IPS-20b (cell line): ENCODE results near the gene ITGA2.
"Not testable (repeated sequence)": the region's sequence is repeated elsewhere in the genome, so short reads cannot be mapped to it uniquely, and the experiment has no call there.

ENCODE experiments used
- H3K27ac ChIP-seq: one replicate; pipeline ENCODE4 v1.5.1; 2013; ENCODE audit warnings: low read length
- H3K27me3 ChIP-seq: 2 replicates; pipeline ENCODE4 v1.6.1; 2013; ENCODE audit warnings: mild to moderate bottlenecking, low read length, inconsistent platforms; ENCODE audit not compliant: insufficient read depth
- H3K36me3 ChIP-seq: 2 replicates; pipeline ENCODE4 v1.6.1; 2013; ENCODE audit warnings: low read depth, mild to moderate bottlenecking, inconsistent platforms, low read length, moderate library complexity; ENCODE audit not compliant: insufficient read depth
- H3K4me1 ChIP-seq: 2 replicates; pipeline ENCODE4 v1.6.1; 2013; ENCODE audit warnings: mild to moderate bottlenecking, control low read depth, inconsistent platforms, low read length, moderate library complexity; ENCODE audit not compliant: insufficient read depth
- H3K4me3 ChIP-seq: 2 replicates; pipeline ENCODE4 v1.5.1; 2013; ENCODE audit warnings: mild to moderate bottlenecking, low read length, inconsistent platforms
- H3K9ac ChIP-seq: 2 replicates; pipeline ENCODE4 v1.6.1; 2013; ENCODE audit warnings: low read depth, mild to moderate bottlenecking, inconsistent platforms, low read length, moderate library complexity
- H3K9me3 ChIP-seq: 2 replicates; pipeline ENCODE4 v1.6.1; 2013; ENCODE audit warnings: mild to moderate bottlenecking, low read depth, low read length, inconsistent platforms; ENCODE audit not compliant: insufficient read depth

ITGA2 gene

GRCh38 chr5:52961274-52961681 lies 27.9 kb upstream of the ITGA2 start:
- H3K9me3 ChIP-seq: no peaks in the 10 kb centered on the region; the same call in 1 of the 2 replicates
- no peak overlapping the region for H3K27ac ChIP-seq
- H3K4me3 ChIP-seq: no peak overlapping the region
- no peaks in the 10 kb centered on the region for H3K27me3 ChIP-seq
- H3K9ac ChIP-seq: no peak overlapping the region
- H3K36me3 ChIP-seq: no peaks in the 10 kb centered on the region
- peaks cover 10% of the 10 kb centered on the region for H3K4me1 ChIP-seq

GRCh38 chr5:52963636-52964035 lies 25.5 kb upstream of the ITGA2 start:
- no peak overlapping the region for H3K4me3 ChIP-seq
- no peaks in the 10 kb centered on the region for H3K27me3 ChIP-seq
- no peak overlapping the region for H3K27ac ChIP-seq
- no peak overlapping the region for H3K9ac ChIP-seq
- H3K36me3 ChIP-seq: no peaks in the 10 kb centered on the region
- H3K9me3 ChIP-seq: no peaks in the 10 kb centered on the region; the same call in 1 of the 2 replicates
- no peaks in the 10 kb centered on the region for H3K4me1 ChIP-seq

- Histone ChIP-seq H3K36me3 (no peaks in the 10 kb centered on the region), H3K4me1 (no peaks in the 10 kb centered on the region), H3K9ac (no peak overlapping the region), H3K4me3 (no peak overlapping the region), H3K27me3 (no peaks in the 10 kb centered on the region), H3K9me3 (no peaks in the 10 kb centered on the region; the same call in 1 of the 2 replicates), H3K27ac (no peak overlapping the region)
Observed at GRCh38 chr5:52964138-52964537, 25.0 kb upstream of the ITGA2 start.

GRCh38 chr5:52976157-52976556 lies 13.0 kb upstream of the ITGA2 start:
- H3K27ac ChIP-seq, H3K36me3 ChIP-seq, H3K4me1 ChIP-seq, H3K27me3 ChIP-seq, H3K4me3 ChIP-seq, H3K9ac ChIP-seq: not testable (repeated sequence)
- peaks cover 24% of the 10 kb centered on the region; the same call in 1 of the 2 replicates for H3K9me3 ChIP-seq

- no peak overlapping the region for H3K27ac ChIP-seq
- H3K4me3 ChIP-seq: no peak overlapping the region
- H3K27me3 ChIP-seq: no peaks in the 10 kb centered on the region
- H3K9ac ChIP-seq: no peak overlapping the region
- H3K9me3 ChIP-seq: peaks cover 24% of the 10 kb centered on the region; the same call in 1 of the 2 replicates
- no peaks in the 10 kb centered on the region for H3K4me1 ChIP-seq
- H3K36me3 ChIP-seq: no peaks in the 10 kb centered on the region
Observed at GRCh38 chr5:52977264-52977897, 11.8 kb upstream of the ITGA2 start.

GRCh38 chr5:52981507-52981906 lies 7.6 kb upstream of the ITGA2 start:
- H3K27ac ChIP-seq: no peak overlapping the region
- peaks cover 16% of the 10 kb centered on the region; the same call in 1 of the 2 replicates for H3K9me3 ChIP-seq
- no peak overlapping the region for H3K4me3 ChIP-seq
- no peaks in the 10 kb centered on the region for H3K27me3 ChIP-seq
- H3K36me3 ChIP-seq: no peaks in the 10 kb centered on the region
- H3K9ac ChIP-seq: no peak overlapping the region
- peaks cover 6% of the 10 kb centered on the region; the same call in 1 of the 2 replicates for H3K4me1 ChIP-seq

- Histone ChIP-seq H3K27me3 (peaks cover 21% of the 10 kb centered on the region), H3K9me3 (no peaks in the 10 kb centered on the region), H3K36me3 (no peaks in the 10 kb centered on the region), H3K9ac (no peak overlapping the region), H3K4me1 (peaks cover 6% of the 10 kb centered on the region; the same call in 1 of the 2 replicates), H3K4me3 (no peak overlapping the region), H3K27ac (no peak overlapping the region)
Observed at GRCh38 chr5:52983731-52984636, 5.2 kb upstream of the ITGA2 start.

GRCh38 chr5:52985306-52985705 lies 3.8 kb upstream of the ITGA2 start:
- H3K27ac ChIP-seq: no peak overlapping the region

GRCh38 chr5:52987711-52988331 lies 1.3 kb upstream of the ITGA2 start:
- Histone ChIP-seq H3K27ac (no peak overlapping the region), H3K27me3 (peaks cover 44% of the 10 kb centered on the region), H3K9me3 (no peaks in the 10 kb centered on the region), H3K36me3 (no peaks in the 10 kb centered on the region), H3K4me1 (peaks cover 6% of the 10 kb centered on the region), H3K4me3 (no peak overlapping the region), H3K9ac (no peak overlapping the region)

More at GRCh38 chr5:52985306-52985705, 3.8 kb upstream of the ITGA2 start:
- Histone ChIP-seq H3K27me3 (peaks cover 33% of the 10 kb centered on the region), H3K4me1 (peaks cover 6% of the 10 kb centered on the region; the same call in 1 of the 2 replicates), H3K36me3 (no peaks in the 10 kb centered on the region), H3K4me3 (no peak overlapping the region), H3K9ac (no peak overlapping the region), H3K9me3 (no peaks in the 10 kb centered on the region)

- Histone ChIP-seq H3K27ac (no peak overlapping the region), H3K27me3 (peaks cover 44% of the 10 kb centered on the region), H3K4me3 (peak overlapping the region; percentile 83)
Observed at GRCh38 chr5:52988335-52989024, 672 bp upstream of the ITGA2 start.

More at GRCh38 chr5:52988335-52989024, 672 bp upstream of the ITGA2 start:
- H3K9ac ChIP-seq: peak overlapping the region; percentile 17; the same call in 1 of the 2 replicates
- H3K36me3 ChIP-seq: no peaks in the 10 kb centered on the region
- peaks cover 3% of the 10 kb centered on the region for H3K4me1 ChIP-seq
- H3K9me3 ChIP-seq: no peaks in the 10 kb centered on the region
